ENCODE measurements around the gene SCARB1. TPM values are rescaled to one million over a fixed set of nuclear protein-coding genes. Genes with fewer than 3 reads are reported as not detected.

SCARB1 gene
- total RNA-seq, 1 donor, result 9.4 TPM

- H3K79me2 ChIP-seq (ENCODE audit: insufficient read depth, low read length), result no peaks in the 10 kb centered on the region
- H4K20me1 ChIP-seq (ENCODE audit: insufficient read depth, low read length), result no peaks in the 10 kb centered on the region
- H2AFZ ChIP-seq (ENCODE audit: low read length), result no peak overlapping the region
- H3K27me3 ChIP-seq (ENCODE audit: insufficient read depth, low read length), result peaks cover 7% of the 10 kb centered on the region
- no peak overlapping the region for H3K4me2 ChIP-seq (ENCODE audit: insufficient read depth, low read length)
- peaks cover 36% of the 10 kb centered on the region for H3K4me1 ChIP-seq (ENCODE audit: insufficient read depth, low read length)
- H3K36me3 ChIP-seq (ENCODE audit: insufficient read depth, low read length), result no peaks in the 10 kb centered on the region
- H3K27ac ChIP-seq (ENCODE audit: low read depth, low read length), result no peak overlapping the region
- no peak for TF ChIP-seq CTCF (IDR thresholded peaks at IDR 0.05; ENCODE audit: extremely low read depth, low read depth, low read length)
- no peak for DNase-seq (ENCODE audit: insufficient read length, low spot score, missing footprints)
- H3K4me3 ChIP-seq (ENCODE audit: insufficient read depth, low read length), result no peak overlapping the region
- H3K9me3 ChIP-seq (ENCODE audit: low read depth, low read length), result no peaks in the 10 kb centered on the region
Observed at GRCh38 chr12:124770728-124771127, 92.9 kb downstream of the SCARB1 start.

- no peaks in the 10 kb centered on the region for H3K36me3 ChIP-seq (ENCODE audit: insufficient read depth, low read length)
- TF ChIP-seq CTCF (IDR thresholded peaks at IDR 0.05; ENCODE audit: extremely low read depth, low read depth, low read length), result no peak
- H3K27me3 ChIP-seq (ENCODE audit: insufficient read depth, low read length), result peaks cover 7% of the 10 kb centered on the region
- H3K4me1 ChIP-seq (ENCODE audit: insufficient read depth, low read length), result peaks cover 35% of the 10 kb centered on the region
- H3K4me3 ChIP-seq (ENCODE audit: insufficient read depth, low read length), result no peak overlapping the region
- H2AFZ ChIP-seq (ENCODE audit: low read length), result no peak overlapping the region
- H3K4me2 ChIP-seq (ENCODE audit: insufficient read depth, low read length), result no peak overlapping the region
- H3K9me3 ChIP-seq (ENCODE audit: low read depth, low read length), result no peaks in the 10 kb centered on the region
- H3K27ac ChIP-seq (ENCODE audit: low read depth, low read length), result no peak overlapping the region
- DNase-seq (ENCODE audit: insufficient read length, low spot score, missing footprints), result no peak
- no peaks in the 10 kb centered on the region for H4K20me1 ChIP-seq (ENCODE audit: insufficient read depth, low read length)
- no peaks in the 10 kb centered on the region for H3K79me2 ChIP-seq (ENCODE audit: insufficient read depth, low read length)
Observed at GRCh38 chr12:124769881-124770512, 93.7 kb downstream of the SCARB1 start.

- H3K4me1 ChIP-seq (ENCODE audit: insufficient read depth, low read length), result peaks cover 26% of the 10 kb centered on the region
- H3K79me2 ChIP-seq (ENCODE audit: insufficient read depth, low read length), result no peaks in the 10 kb centered on the region
- no peak overlapping the region for H3K4me3 ChIP-seq (ENCODE audit: insufficient read depth, low read length)
- H4K20me1 ChIP-seq (ENCODE audit: insufficient read depth, low read length), result no peaks in the 10 kb centered on the region
- H3K36me3 ChIP-seq (ENCODE audit: insufficient read depth, low read length), result no peaks in the 10 kb centered on the region
- peaks cover 7% of the 10 kb centered on the region for H3K27me3 ChIP-seq (ENCODE audit: insufficient read depth, low read length)
- TF ChIP-seq CTCF (IDR thresholded peaks at IDR 0.05; ENCODE audit: extremely low read depth, low read depth, low read length), result no peak
- H3K27ac ChIP-seq (ENCODE audit: low read depth, low read length), result no peak overlapping the region
- DNase-seq (ENCODE audit: insufficient read length, low spot score, missing footprints), result no peak
- H3K9me3 ChIP-seq (ENCODE audit: low read depth, low read length), result peaks cover 6% of the 10 kb centered on the region
- no peak overlapping the region for H2AFZ ChIP-seq (ENCODE audit: low read length)
- H3K4me2 ChIP-seq (ENCODE audit: insufficient read depth, low read length), result no peak overlapping the region
Observed at GRCh38 chr12:124769163-124769530, 94.5 kb downstream of the SCARB1 start.

- Histone ChIP-seq H3K36me3 (ENCODE audit: insufficient read depth, low read length) (no peaks in the 10 kb centered on the region), H3K4me3 (ENCODE audit: insufficient read depth, low read length) (no peak overlapping the region), H3K9me3 (ENCODE audit: low read depth, low read length) (peaks cover 7% of the 10 kb centered on the region), H4K20me1 (ENCODE audit: insufficient read depth, low read length) (no peaks in the 10 kb centered on the region), H3K27me3 (ENCODE audit: insufficient read depth, low read length) (peaks cover 7% of the 10 kb centered on the region), H2AFZ (ENCODE audit: low read length) (no peak overlapping the region), H3K27ac (ENCODE audit: low read depth, low read length) (no peak overlapping the region), H3K4me2 (ENCODE audit: insufficient read depth, low read length) (no peak overlapping the region), H3K79me2 (ENCODE audit: insufficient read depth, low read length) (no peaks in the 10 kb centered on the region), H3K4me1 (ENCODE audit: insufficient read depth, low read length) (peaks cover 21% of the 10 kb centered on the region)
- DNase-seq (ENCODE audit: insufficient read length, low spot score, missing footprints), result no peak
- TF ChIP-seq CTCF (IDR thresholded peaks at IDR 0.05; ENCODE audit: extremely low read depth, low read depth, low read length), result no peak
Observed at GRCh38 chr12:124768452-124769162, 95.1 kb downstream of the SCARB1 start.

Data from osteoblast (primary cell).